22Rv1 (cell line): ENCODE data around the gene CHST8.

Experiments
- H3K27ac ChIP-seq: fragments of 450-650 bp; 2 replicates; pipeline ENCODE4 v1.5.1; 2017
- CTCF ChIP-seq: fragments of 450-650 bp; IDR thresholded peaks from 2 replicates; pipeline ENCODE4 v1.5.1; 2017; ENCODE audit warnings: mild to moderate bottlenecking
- ZFX ChIP-seq: fragments of 450-650 bp; IDR thresholded peaks from 2 replicates; pipeline ENCODE4 v1.6.1; 2017; ENCODE audit warnings: antibody characterized with exemption, borderline replicate concordance

The CHST8 gene

DNA sequence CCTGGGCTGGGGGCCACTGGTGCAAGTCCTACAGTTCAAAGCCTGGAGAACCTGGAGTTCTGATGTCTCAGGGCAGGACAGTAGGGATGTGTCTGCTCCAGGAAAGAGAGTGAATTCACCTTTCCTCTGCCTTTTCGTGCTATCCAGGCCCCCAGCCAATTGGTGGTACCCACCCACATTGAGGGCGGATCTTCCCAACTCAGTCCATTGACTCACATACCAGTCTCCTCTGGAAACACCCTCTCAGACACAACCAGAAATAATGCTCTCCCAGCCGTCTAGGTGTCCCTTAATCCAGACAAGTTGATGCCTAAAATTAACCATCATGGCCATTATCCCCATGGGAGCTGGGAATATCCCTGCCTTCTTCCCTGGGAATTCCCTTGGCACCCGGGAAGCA, 38.8 kb upstream of the CHST8 start:
- no peak for TF ChIP-seq ZFX
- TF ChIP-seq CTCF: no peak

DNA sequence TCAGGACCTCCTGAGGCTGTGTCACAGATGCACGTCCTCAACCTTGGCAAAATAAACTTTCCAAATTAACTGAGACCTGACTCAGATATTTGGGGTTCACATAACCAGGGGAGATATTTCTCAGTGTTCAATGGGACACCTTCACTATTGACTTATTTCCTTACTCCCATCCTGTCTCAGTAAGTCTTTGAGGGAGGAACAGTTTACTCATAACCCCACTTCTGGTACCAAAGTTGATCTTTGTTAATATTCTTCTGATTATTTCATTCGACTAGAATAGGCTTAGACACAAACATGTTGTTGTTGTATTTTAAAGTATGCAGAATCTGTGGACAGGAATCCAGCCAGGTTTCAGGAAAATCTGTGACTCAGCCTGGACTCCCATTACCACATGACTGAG, 34.6 kb upstream of the CHST8 start:
- TF ChIP-seq ZFX: no peak
- no peak for TF ChIP-seq CTCF
- no peak overlapping the region for H3K27ac ChIP-seq

More for the DNA sequence above, 38.8 kb upstream of the CHST8 start:
- H3K27ac ChIP-seq: no peak overlapping the region

DNA sequence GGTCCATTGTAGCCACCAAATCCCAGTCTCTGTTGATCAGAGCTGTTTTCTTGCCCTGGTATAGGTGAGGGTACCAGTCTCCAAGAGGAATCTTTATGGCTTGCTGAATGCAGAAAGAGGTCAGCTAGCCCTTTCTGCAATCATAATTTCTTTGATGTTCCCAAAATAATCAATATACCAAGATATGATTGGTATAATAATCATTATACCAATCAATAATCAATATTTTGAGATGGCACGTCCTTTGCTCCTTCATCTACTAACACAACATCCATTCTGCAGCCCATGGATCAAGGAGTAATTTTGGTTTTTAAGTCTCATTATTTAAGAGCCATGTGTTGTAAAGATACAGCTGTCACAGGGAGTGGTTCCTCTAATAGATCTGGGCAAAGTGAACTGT, 31.5 kb upstream of the CHST8 start:
- TF ChIP-seq ZFX (no peak), CTCF (no peak)
- no peak overlapping the region for H3K27ac ChIP-seq

DNA sequence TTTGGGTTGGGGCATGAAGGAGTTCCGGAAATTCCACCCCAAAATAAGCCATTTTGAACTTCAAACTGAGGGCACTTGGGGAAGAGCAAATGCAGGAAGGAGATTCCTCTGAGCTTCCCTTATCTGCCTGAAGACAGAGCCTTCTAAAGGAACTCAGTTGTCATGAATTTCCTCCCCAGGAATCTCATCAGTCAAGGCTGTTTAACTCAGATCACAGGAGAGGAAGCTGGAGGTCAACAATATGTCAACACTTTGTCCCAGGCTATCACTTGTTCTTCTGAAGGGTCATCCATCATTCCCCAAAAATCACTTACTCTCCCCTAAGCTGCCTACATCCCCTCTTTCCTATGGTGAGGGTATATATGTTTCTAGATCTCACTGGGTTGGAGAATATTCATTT, 26.0 kb upstream of the CHST8 start:
- TF ChIP-seq ZFX (no peak), CTCF (no peak)
- H3K27ac ChIP-seq: no peak overlapping the region

DNA sequence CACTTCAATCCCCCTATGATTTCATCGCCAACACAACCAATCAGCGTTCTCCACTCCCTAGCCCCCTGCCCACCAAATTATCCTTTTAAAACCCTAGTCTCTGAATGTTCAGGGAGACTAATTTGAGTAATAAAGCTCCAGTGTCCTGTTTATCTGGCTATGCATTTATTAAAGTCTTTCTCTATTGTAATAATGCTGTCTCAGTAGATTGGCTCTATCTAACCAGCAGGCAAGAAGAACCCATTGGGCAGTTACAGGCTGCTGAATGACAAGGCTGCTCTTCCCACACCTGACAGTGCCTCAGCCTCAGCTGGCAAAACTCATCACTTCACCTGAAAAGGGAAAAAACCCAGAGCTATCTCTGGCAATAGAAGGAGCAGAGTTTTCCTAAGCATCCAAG, 20.2 kb upstream of the CHST8 start:
- no peak for TF ChIP-seq CTCF
- no peak for TF ChIP-seq ZFX

DNA sequence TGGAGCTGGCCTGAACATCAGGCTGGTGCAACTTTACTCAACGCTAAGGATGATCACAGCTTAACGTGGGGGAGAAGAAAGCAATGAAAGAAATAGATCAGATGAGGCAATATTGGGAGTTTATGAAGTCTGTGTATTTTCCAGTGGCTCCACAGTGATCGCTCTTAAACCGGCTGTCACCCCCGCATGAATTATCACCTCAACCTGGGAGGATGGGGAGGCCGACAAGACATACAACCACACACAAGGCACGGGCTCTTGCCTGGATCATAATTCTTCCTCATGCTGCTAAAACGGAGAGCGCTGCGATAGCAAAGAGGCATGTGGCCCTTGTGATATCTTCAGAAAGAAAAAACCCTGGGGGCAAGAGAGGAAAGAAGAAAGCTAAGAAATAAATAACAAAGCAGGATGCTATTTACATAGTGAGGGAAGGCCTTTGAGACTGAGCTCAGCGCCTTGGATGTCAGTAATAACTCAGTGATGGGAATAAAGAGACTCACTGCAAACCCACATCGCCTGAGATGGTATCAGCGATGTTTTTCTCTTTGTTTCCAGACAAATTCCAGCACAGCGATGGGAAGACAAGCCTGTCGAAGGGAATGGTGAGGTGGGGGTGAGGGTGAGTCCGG, 19.1 kb upstream of the CHST8 start:
- H3K27ac ChIP-seq: no peak overlapping the region
- TF ChIP-seq CTCF: no peak
- no peak for TF ChIP-seq ZFX

More for the DNA sequence above, 20.2 kb upstream of the CHST8 start:
- H3K27ac ChIP-seq: no peak overlapping the region

DNA sequence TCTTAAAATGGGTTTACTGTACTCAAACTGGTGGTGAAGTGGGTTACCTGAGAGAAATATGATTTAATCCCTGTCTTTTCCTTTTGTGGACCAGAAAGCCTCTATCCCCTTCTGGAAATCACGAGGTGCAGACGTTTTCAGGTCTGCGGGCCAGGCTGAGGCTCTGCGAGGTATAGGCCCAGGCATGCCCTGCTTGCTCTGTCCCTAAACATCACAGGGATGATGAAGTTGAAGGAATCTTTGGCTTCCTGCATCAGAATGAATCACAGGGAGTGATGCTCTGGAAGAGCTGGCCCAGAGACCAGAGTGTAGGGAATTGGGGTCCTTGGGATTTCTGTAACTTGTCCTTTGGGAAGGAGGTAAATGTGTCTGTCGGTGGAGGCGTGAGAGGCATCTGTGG, 18.4 kb upstream of the CHST8 start:
- no peak overlapping the region for H3K27ac ChIP-seq
- TF ChIP-seq CTCF (no peak), ZFX (no peak)
